GM18858 (cell line): ENCODE results near the gene OR2M3.
"Not testable (repeated sequence)": the region's sequence is repeated elsewhere in the genome, so short reads cannot be mapped to it uniquely, and the experiment has no call there.

Source experiments
- ATAC-seq: cut with Tn5 transposase; IDR thresholded peaks from one replicate; pipeline ENCODE4 v1.9.1; 2021; ENCODE audit not compliant: unreplicated experiment

OR2M3 gene, protein sequence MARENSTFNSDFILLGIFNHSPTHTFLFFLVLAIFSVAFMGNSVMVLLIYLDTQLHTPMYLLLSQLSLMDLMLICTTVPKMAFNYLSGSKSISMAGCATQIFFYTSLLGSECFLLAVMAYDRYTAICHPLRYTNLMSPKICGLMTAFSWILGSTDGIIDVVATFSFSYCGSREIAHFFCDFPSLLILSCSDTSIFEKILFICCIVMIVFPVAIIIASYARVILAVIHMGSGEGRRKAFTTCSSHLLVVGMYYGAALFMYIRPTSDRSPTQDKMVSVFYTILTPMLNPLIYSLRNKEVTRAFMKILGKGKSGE

DNA sequence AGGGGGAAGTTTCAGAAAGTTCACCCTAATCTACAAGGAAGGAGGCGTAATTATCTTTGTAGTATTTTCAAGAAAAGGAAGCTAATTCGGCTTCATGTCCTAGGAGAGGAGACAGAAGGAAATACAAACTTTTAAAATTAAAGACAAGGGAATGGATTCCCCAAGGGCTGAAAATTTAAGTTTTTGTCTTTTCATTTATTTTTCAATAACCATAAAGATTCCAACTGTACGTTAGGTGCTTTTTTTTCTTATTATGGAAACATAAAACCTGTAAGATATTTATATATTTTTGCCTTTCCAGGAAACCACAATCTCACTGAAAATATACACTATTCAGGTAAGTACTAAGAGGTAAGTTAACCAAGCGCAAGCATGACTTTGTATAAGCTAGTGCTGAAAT is at the start of gene OR2M3:
OR2M3 (plus strand) TSS at position 301 of the 400 bp plus-strand sequence. CDS start 5,803 bp downstream, outside the sequence.
- ATAC-seq: no peak

DNA sequence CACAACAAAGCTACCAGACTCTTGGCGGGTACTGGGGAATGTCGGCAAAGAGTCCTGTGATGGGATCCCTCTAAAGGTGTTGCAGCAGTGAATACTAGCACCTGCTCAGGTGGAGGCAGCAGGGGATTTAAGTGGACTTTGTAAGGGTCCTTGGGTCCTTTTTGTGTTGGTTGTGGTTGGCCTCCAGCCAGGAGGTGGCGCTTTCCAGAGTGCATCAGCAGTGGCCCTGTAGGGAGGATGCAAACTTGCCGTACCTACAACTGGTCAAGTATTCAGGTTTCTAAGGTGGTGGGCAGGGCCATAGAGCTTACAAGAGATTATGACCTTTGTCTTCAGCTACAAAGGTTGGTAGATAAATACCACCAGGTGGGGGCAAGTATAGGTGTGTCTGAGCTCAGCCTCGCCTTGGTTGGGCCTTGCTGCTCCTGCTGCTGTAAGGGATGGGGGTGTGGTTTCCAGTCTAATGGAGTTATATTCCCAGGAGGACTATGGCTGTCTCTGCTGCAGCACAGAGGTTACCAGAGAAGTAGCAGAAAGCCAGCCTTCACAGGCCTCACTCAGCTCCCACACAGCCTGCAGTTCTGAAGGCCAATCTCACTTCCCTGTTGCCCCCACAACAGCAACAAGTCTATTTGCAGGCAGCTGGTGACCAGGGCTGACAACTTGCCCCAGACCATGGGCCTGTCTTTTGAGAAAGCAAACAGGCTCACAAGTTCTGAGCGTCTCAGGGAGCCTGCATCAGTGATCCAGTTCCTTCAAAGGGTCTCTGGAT is 44.8 kb upstream of the OR2M3 start:
- no peak for ATAC-seq

DNA sequence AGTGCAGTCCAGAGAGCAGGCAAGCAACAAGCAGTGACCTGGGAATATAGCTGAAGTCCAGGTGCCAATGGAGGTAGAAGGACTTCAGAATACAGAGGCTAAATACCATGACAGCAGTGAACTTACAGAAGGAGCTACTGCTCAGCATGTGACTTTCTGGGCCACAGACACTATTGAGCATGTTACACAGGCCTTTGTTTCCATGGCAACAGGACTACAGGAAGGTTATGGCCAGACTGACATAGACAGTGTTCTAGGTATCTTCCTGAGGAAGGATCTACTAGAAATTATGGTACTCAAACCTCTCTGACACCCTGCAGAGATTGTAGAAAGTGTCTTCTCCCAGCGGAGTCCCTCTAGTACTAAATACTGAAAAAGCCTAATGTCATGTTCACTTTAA is 41.1 kb upstream of the OR2M3 start:
- ATAC-seq: no peak

DNA sequence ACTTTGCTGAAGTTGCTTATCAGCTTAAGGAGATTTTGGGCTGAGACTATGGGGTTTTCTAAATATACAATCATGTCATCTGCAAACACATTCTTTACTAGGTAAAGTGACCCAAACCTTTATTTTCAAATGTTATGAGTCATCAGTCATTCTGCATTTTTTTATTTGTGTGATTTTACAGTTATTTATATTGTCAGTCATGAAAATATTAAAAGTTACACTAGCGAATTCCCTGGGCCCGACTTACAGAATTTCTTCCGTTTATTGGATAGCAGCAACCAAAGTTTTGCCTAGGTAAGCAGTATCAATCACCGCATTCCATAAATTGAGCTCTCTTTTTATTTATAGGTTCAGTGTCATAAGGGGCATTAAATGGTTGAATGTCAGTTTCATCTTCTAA is 38.3 kb upstream of the OR2M3 start:
- ATAC-seq: no peak

DNA sequence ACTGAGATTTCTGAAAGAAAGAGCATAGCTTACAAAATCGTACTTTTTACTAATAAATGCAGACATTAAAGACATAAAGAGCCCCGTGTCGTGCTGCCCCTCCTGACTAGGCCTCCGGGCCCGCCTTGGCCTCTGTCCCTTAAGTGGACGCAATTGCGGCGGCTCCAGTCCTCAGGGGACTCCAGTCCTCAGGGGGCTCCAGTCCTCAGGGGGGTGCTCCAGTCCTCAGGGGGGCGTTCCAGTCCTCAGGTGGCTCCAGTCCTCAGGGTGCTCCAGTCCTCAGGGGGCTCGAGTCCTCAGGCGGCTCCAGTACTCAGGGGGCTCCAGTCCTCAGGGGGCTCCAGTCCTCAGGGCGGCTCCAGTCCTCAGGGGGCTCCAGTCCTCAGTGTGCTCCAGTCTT is 33.0 kb upstream of the OR2M3 start:
- ATAC-seq: no peak

DNA sequence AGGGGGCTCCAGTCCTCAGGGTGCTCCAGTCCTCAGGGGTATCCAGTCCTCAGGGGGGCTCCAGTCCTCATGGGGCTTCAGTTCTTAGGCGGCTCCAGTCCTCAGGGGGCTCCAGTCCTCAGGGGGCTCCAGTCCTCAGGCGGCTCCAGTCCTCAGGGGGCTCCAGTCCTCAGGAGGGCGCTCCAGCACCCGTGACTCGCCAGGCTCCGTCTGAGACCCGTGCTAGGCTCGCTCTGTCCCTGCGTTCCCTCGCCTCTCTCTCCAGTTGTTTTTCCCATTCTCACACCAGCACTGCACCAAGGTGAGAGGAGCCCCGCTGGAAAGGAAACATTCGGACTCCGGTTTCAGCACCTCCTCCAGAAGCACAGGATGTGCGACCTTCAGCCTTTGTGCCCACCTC is 31.9 kb upstream of the OR2M3 start:
- ATAC-seq: no peak

DNA sequence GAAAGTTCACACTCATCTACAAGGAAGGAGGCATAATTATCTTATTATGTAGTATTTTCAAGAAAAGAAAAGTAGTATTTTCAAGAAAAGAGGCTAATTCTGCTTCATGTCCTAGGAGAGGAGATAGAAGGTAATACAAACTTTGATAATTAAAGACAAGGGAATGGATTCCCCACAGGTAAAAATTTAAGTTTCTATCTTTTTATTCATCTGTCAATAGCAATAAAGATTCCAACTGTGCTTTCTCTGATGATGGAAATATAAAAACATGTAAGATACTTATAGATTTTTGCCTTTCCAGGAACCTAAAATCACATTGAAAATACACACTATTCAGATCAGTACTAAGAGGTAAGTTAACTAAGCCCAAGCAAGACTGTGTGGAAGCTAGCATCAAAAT is 22.5 kb upstream of the OR2M3 start, which contains the start of gene OR2M2:
OR2M2 (plus strand) TSS at position 301 of the 400 bp plus-strand sequence. CDS start 5,165 bp downstream, outside the sequence.
- ATAC-seq: no peak

DNA sequence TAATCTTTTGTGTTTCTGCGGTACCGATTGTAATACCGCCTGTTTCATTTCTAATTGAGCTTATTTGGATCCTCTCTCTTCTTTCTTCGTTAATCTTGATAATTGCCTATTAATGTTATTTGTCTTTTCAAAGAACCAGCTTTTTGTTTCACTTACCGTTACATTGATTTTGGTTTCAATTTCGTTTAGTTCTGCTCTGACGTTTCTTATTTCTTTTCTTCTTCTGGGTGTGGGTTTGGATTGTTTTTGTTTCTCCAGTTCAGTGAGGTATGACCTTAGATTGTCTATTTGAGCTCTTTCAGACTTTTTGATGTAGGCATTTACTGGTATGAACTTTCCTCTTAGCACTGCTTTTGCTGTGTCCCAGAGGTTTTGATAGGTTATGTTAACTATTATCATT is 13.1 kb upstream of the OR2M3 start:
- peak; percentile 68 for ATAC-seq

DNA sequence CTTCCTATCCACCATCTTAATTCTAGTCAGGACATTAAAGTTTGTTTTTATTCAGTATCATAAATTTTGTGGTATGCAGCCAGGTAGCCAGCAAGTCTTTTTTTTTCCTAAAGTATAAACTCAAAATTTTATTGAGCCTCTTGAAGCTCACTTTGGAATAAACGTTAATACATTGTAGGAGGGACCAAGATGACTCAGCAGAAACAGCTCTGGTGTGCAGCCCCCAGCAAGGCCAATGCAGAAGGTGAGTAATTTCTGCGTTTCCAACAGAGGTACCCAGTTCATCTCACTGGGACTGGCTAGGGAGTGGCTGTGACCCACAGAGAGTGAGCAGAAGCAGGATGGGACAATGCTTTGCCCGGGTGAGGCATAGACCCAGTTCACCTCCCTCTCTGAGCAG is 9.7 kb upstream of the OR2M3 start:
- no peak for ATAC-seq

DNA sequence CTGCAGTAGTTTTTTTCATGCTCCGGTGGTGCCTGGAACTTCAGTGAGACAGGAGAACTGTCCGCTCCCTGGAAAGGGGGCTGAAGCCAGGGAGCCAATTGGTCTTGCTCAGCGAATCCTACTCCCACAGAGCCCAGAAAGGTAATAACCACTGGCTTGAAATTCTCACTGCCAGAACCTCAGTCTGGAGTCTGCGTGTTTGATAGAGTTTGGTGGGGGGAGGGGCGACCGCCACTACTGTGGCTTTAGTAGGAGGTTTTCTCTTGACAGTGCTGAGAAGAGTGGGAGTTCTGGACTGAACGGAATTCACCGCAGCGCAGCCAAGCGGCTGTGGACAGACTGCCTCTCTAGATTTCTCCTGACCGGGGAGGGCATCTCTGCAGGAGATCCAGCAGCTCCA is 8.0 kb upstream of the OR2M3 start:
- no peak for ATAC-seq

DNA sequence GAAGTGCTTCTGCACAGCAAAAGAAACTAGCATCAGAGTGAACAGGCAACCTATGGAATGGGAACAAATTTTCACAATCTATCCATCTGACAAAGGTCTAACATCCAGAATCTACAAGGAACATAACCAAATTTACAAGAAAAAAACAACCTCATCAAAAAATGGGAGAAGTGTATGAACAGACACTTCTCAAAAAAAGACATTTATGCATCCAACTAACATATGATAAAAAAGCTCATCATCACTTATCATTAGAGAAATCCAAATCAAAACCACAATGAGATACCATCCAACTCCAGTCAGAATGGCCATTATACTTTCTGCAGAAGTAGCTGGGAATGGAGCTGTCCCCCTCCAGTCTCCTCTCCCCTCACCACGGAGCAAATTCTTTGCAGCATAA is 2.9 kb upstream of the OR2M3 start:
- no peak for ATAC-seq

DNA sequence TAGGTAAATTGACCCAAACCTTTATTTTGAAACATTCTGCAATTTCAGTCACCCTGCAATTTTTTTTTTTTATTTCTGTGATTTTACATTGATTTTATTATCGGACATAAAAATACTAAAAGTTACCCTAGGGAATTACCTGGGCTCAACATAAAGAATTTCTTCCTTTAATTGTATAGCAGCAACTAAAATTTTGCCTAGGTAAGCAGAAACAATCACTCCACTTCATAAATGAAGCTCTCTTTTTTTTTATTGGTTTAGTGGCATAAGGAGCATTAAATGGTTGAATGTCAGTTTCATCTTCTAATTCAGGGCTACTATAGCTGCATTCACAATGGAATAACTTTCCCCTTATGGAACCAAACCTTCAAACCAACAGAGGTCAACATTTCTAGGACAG is 18.8 kb downstream of the OR2M3 start:
- no peak for ATAC-seq

DNA sequence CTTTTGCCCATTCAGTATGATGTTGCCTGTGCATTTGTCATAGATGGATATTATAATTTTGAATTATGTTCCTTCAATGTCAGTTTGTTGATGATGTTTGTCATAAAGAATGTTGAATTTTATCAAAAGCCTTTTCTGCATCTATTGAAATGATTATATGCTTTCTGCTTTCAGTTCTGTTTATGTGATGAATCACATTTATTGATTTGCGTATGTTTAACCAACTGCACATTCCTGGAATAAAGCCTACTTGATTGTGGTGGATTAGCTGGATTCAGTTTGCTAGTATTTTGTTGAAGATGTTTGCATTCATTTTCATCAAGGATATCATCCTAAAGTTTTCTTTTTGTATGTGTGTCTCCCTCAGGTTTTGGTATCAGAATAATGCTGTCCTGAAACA is 28.5 kb downstream of the OR2M3 start:
- ATAC-seq: no peak

DNA sequence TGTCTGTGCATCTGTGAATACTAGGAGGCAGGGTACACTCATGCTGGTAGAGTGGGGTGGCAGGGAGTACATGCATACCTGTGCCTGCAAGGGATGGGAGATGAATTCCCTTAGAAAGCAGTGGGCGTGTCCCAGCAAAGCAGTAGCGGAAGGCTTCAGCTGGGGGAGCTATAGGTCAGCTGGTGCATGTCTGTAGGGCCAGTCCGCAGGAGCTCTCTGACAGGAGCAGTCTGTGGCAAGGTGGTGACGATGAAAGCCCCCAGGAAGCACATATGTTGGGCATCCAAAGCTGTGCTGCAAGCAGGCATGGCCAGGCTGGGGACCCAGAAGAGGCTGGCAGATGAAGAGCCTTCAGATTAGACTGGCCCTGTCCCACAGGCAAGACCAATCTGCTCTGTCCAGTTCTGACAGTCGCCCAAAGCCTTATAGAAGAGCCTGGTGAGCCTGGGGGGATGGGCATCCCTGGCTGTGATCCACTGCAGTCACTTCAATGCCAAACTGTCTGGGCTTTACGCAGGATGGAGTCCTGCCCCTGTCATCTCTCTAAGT is 32.4 kb downstream of the OR2M3 start:
- ATAC-seq: no peak

DNA sequence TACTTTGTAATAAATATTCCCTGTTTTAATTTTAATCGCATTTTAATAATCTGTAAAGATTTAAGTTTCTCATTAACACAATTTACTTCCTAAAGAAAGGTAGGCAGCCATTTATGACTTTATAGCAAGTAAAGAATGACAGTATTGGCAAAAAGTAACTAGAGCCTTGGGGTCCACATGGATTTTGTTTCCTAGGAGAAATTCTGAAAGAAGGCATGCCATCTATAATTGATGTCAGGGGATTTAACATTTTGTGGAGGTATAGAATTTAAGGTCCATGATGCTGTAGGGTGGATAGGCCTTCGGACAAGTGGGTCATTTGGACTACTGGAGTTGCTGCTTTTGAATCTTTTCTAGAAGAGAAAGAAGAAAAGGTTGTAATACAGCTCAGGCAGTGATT is 34.1 kb downstream of the OR2M3 start, which contains the start of gene OR2M4:
OR2M4 (plus strand) TSS at position 301 of the 400 bp plus-strand sequence. CDS start 7,512 bp downstream, outside the sequence.
- ATAC-seq: no peak

DNA sequence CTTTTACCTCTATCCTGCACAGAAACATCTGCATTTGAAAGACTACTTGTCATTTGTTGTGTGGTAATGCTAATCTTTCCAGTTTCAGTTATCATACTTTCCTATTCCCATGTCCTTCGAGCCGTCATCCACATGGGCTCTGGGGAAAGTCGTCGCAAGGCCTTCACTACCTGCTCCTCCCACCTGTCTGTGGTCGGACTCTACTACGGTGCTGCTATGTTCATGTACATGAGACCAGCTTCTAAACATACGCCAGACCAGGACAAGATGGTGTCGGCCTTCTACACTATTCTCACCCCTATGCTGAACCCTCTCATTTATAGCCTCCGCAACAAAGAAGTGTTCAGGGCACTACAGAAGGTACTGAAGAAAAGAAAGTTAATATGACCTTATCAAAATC is 42.4 kb downstream of the OR2M3 start:
- no peak for ATAC-seq

DNA sequence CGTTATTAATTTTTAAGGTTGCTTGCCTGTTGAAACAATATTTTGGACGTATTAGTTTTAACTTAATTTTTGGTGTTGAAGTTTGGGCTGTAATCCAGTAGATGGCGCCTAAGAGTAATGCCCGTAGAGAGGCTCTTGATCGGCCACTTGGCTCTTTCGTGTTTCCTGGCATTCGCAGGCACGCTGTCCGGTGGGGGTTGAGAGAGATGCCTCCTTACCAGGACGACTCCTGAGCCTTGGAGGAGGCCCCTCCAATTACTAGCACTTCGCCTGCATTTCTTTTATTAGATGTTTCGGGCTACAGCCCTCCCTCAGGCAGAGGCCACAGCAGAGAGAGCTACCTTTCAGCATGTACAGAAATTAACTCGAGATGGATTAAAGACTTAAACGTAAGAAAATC is 46.1 kb downstream of the OR2M3 start:
- ATAC-seq: peak; percentile 85

DNA sequence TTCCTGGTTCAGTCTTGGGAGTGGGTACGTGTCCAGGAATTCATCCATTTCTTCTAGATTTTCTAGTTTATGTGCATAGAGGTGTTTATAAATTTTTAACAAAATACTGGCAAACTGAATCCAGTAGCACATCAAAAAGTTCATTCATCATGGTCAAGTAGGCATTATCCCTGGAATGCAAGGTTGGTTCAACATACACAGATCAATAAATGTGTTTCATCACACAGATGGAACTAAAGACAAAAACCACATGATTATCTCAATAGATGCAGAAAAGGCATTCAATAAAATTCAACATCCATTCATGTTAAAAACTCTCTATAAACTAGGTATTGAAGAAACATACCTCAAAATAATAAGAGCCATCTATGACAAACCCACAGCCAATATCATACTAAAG is 62.2 kb downstream of the OR2M3 start:
- ATAC-seq: not testable (repeated sequence)
